Activated CD8-positive, alpha-beta memory T cell treated with anti-CD3 and anti-CD28 coated beads, Interleukin-2, amount 50 U/mL, for 48 hours (primary cell): ENCODE measurements around the gene MROH9.
"Not testable (repeated sequence)": the region's sequence is repeated elsewhere in the genome, so short reads cannot be mapped to it uniquely, and the experiment has no call there.

Experiments
- DNase-seq: peaks from one replicate; pipeline ENCODE4 v3.0.0-alpha.2; 2020

The MROH9 gene, protein sequence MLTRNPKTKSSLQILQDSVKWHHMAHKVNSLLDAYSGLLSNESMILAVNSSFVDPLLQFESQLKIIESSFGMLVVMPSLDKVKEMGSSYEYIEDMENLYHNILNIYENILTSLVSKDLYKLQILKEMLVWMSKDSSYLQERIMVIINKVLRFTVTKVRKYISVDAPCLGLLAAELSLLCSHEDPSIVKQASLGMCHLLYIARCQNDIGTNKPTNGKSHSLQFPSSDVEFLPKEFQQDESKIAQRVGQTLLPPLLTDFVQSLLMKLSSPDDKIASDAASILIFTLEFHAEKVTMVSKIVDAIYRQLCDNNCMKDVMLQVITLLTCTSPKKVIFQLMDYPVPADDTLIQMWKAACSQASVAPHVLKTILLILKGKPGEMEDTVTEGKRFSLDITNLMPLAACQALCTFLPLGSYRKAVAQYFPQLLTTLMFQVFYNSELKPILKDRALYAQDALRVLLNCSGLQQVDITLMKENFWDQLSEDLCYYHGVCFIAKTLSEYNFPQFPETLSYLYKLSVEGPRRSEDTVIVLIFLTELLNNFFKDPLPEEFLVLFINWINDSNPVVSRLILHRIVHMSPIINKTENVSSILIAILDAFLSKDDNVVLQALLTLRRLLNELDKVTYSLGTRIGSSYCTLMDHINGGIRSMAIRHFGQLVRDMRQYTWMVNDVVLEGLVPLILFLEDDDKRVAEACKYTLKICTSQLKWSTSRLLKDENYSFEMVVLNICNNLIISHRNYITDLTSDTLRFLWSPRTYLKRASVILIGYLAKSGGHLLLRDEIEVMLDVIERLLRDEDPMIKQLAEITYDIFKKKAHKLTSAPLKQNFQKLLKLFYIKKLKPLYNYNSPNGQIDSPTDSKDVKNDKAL

DNA sequence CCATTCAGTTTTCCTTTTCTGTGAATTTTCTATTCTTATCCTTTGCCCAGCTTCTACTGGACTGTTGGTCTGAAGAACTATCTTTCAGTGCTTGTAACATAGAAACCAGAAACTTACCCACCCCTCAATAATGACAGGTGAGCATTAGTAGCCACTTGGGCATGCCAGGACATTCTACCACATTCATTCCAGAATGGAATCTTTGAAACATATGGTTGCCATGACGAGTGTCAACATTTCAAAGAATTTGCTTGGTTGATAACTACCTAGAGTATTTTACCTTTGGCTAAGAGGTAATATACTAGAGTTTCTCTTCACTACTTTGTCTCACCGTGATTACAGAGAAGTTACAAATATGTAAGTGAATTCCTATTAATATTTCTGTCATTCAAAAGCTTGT lies at the start of gene MROH9:
Gene MROH9 (plus strand): TSS at position 304 of the 400 bp plus-strand sequence. CDS start 10,023 bp downstream, outside the sequence.
- no peak for DNase-seq

DNA sequence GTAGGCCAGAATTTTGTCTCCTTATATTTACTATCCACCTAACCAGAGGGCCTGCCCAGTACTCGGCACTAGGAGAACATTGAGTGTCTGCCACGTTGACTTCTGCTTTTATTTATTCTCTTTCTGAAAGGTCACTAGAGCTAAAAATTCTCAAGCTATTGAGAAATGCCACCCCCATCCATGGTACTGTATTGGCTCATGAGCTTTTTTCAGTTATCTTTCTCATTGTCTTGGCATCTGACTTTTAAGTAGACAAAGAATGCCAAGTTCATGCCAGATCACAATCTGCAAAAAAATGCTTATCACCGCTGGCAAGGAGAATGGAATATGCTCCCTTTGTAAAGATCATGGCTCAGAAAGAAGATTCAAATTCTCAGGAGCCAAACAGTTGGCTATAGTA lies 49.8 kb upstream of the MROH9 start:
- no peak for DNase-seq

- no peak for DNase-seq
Observed at GRCh38 chr1:170886460-170886859, 48.9 kb upstream of the MROH9 start.

DNA sequence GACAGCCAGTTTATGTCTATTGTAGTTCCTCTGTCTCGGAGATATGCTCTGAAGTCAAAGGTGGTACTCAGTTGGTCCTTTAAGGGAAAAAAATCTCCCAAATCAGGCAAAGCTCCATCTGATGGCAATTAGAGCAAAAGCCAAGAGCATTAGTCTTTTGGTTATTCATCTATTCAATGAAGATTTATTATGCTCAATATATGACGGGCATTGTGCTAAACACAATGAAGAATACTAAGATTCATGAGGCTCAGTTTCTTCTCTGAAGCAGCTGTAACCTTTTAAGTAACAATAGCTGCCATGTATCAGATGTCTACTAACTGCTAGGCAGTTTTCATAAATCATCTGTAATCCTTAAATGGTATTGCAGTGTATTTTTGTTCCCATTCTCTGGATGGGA lies 47.6 kb upstream of the MROH9 start:
- no peak for DNase-seq

DNA sequence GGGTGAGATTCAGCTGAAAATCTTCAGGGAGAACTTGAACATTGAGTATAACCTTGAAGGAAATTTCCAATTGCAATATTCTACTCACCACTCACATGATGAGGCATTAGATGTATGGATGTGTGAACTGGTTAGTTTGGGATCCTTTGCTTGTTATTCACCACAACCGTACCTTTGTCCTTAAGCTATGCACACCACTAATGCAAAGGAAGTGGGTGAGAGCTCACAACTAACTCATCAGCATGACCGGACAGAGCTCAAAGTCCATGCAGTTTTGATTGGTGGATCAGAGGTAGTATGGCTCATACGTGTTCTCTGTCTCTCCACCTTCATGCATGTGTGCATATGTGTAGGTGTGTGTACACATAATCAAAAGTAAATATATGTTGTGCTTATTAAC lies 43.5 kb upstream of the MROH9 start:
- DNase-seq, result no peak

GRCh38 chr1:170893655-170894297 lies 41.6 kb upstream of the MROH9 start:
- no peak for DNase-seq

- DNase-seq, result no peak
Observed at GRCh38 chr1:170903961-170904360, 31.4 kb upstream of the MROH9 start.

GRCh38 chr1:170908942-170909341 lies 26.4 kb upstream of the MROH9 start:
- no peak for DNase-seq

DNA sequence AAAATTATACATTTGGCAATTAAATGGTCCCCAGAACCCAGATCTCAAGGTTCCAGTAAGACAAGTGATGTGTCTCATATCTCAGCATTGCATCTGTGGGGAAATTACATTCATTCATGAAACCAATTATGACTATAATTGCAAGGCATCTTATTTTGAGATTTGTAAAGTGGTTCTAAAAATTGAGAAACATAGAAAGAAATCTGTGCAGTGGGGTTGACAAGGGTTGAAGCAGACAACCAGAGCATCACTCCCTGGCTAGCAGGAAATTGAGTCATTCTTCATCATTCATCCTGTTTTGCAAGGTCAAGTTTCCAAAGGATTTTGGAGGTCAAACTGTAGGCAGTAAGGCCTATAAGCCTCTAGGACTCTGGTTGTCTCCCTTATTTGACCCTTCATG lies 25.1 kb upstream of the MROH9 start:
- DNase-seq, result no peak

DNA sequence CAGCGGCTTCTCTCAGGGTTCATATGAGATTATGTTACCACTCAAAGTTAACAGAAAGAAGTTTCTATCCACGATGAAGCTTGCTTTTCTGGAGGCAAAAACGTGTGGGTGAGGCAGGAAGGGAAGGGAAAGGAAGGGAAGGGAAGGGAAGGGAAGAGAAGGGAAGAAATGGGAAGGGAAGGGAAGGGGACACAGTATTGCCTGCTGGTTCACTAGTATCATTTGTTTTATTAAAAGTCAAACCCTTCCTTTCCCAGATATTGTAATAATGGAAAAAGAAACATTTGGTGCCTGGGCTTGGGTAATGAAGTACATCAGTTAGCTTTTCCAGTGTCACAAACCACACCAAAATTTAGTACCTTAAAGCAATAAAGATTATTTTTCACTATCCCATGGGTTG lies 18.0 kb upstream of the MROH9 start:
- DNase-seq, result no peak

GRCh38 chr1:170924656-170925055 lies 10.7 kb upstream of the MROH9 start:
- DNase-seq, result not testable (repeated sequence)

- DNase-seq, result no peak
Observed at GRCh38 chr1:170927955-170928840, 7.1 kb upstream of the MROH9 start.

DNA sequence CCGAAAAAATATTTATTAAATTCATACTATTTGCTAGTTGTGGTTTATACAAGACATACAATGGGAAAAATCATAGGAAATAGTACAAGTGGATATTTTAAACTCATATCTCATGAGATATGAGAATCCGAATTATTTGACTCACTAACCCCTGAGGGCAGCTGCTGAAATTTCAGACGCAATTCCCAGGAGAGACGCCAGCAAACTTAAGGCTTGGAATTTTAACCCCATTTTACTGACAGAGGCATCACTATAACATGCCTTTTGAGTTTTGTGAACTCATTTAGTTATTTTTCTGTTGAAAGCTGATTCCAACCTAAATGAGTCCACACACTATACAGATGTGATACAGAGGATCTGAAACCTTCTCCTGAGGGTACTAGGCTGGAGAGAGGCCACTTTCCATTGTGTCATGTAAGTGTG lies 5.9 kb upstream of the MROH9 start:
- no peak for DNase-seq

DNA sequence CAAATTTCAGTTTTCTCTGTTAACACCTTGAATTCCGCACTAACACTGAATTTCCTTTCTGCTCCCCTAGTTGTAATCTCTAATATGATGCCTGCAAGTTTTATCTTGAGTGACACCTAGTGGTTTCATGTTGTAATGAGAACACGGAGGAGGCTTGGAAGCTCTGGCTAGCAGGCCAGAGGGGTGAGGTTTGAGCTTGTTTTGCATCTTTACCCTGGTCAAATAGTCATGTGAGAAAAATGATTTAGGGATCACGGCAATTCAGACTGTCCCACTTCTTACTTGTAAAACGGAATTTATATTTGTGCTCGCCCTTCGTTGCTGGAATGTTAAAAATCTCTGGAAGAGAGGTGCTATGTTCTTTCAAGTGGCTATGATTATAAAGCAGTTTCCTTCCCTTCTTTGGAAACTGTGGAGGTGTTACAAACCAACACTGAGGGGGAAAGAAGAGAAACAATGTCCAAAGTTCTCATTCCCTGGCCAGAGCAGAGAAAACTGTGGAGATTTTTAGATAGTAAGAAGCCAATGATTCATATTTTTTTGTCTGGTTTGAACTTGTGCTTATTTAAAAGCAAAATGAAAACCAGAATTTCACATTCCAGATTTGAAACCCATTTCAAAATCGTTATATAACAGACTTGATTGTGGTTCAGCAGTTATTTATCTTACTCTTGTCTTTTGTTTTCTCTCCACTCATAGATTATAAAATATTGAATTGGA lies 5.3 kb upstream of the MROH9 start:
- DNase-seq, result no peak

DNA sequence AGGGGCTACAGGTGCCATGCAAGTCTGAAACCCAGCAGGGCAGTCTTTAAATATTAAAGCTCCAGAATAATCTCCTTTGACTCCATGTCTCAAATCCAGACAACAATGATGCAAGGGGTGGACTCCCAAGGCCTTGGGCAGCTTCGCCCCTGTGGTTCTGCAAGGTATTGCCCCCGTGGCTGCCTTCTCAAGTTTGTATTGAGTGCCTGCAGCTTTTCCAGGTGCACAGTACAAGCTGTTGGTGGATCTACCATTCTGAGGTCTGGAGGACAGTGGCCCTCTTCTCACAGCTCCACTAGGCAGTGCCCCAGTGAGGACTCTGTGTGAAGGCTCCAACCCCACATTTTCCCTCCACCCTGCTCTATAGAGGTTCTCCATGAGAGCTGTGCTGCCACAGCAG lies 3.7 kb upstream of the MROH9 start:
- no peak for DNase-seq

DNA sequence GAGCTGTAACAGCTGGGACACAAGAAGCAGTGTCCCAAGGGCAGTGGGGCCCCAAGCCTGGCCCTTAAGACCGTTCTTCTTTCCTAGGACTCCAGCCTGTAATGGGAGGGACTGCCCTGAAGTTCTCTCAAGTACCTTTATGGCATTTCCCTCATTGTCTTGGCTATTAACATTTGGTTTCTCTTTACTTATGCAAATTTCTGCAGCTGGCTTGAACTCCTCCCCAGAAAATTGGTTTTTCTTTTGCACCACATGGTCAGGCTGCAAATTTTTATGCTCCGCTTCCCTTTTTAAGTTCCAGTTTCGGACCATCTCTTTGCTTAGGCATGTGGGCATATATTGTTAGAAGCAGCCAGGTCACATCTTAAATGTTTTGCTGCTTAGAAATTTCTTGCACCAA lies 3.1 kb upstream of the MROH9 start:
- DNase-seq, result no peak

GRCh38 chr1:170938281-170938680 lies 2.9 kb downstream of the MROH9 start:
- no peak for DNase-seq

GRCh38 chr1:170939476-170939875 lies 4.1 kb downstream of the MROH9 start:
- no peak for DNase-seq

- not testable (repeated sequence) for DNase-seq
Observed at GRCh38 chr1:170951744-170952143, 16.4 kb downstream of the MROH9 start.

GRCh38 chr1:170959385-170959784 lies 24.1 kb downstream of the MROH9 start:
- no peak for DNase-seq

- no peak for DNase-seq
Observed at GRCh38 chr1:170964506-170964905, 29.2 kb downstream of the MROH9 start.
